Liver (tissue), 3 donors: ENCODE measurements around the gene JPH3.

Source experiments
- CTCF ChIP-seq: fragments of 150-350 bp; IDR thresholded peaks from 2 replicates; pipeline ENCODE4 v1.5.1; 2017; ENCODE audit warnings: improper control_type of control experiment, low read depth, low read length; ENCODE audit not compliant: missing input control
- JUND ChIP-seq, 2 donors: IDR thresholded peaks; 2 replicates each; pipeline ENCODE4 v1.6.1; 2016; ENCODE audit warnings: antibody characterized with exemption in 2 of 2
- MAX ChIP-seq: IDR thresholded peaks from 2 replicates; pipeline ENCODE4 v1.6.1; 2016; ENCODE audit warnings: antibody characterized with exemption
- REST ChIP-seq: IDR thresholded peaks from 2 replicates; pipeline ENCODE4 v1.6.1; 2016; ENCODE audit warnings: antibody characterized with exemption, mild to moderate bottlenecking
- TAF1 ChIP-seq: conservative IDR thresholded peaks from 2 replicates; pipeline ENCODE4 v1.6.1; 2016; ENCODE audit warnings: antibody characterized with exemption, mild to moderate bottlenecking
- YY1 ChIP-seq: IDR thresholded peaks from 2 replicates; pipeline ENCODE4 v1.6.1; 2016; ENCODE audit warnings: antibody characterized with exemption, mild to moderate bottlenecking
- donor health status: healthy.
- donor health status: healthy.

- no peak for TF ChIP-seq CTCF
- TF ChIP-seq TAF1, result no peak
- no peak for TF ChIP-seq MAX
- TF ChIP-seq JUND (IDR thresholded peaks at IDR 0.05), result no peak
- TF ChIP-seq REST, result no peak
- no peak for TF ChIP-seq YY1
These were observed 77.4 kb downstream of the JPH3 start for GRCh38 chr16:87679593-87680271.
